Measurements from ENCODE around the gene FNDC3B.

DNA sequence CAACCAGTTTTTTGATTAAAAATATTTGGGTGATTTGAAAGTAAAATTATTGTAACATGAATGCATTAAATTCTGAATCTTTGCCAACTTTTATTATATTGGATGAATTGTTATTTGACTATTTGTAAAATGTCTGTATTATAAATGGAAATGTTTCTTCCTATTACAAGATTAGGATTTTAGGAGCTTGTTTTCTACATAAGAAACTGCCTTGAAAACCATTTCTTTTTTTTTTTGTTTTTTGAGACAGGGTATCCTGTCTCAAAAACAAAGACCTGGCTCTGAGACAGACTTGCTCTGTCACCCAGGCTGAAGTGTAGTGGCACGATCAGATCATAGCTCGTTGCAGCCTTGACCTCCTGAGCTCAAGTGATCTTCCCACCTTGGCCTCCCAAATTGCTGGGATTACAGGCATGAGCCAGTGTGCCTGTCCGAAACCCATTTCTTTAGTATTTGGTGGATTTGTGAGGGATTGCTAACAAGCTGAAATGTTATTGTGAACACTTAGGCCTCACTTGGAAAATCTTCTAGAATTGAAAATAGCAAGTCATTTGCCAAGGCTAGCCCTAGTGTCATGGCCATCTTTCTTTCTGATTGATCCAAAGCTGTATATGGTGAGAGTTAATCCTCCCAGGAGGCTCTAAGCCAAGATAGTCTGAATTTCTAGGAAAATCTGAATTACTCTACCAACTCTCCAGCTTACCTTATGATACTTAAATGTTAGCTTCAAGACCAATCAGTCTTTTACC is 100.3 kb downstream of the FNDC3B start:
- TF ChIP-seq, protein P1, sequence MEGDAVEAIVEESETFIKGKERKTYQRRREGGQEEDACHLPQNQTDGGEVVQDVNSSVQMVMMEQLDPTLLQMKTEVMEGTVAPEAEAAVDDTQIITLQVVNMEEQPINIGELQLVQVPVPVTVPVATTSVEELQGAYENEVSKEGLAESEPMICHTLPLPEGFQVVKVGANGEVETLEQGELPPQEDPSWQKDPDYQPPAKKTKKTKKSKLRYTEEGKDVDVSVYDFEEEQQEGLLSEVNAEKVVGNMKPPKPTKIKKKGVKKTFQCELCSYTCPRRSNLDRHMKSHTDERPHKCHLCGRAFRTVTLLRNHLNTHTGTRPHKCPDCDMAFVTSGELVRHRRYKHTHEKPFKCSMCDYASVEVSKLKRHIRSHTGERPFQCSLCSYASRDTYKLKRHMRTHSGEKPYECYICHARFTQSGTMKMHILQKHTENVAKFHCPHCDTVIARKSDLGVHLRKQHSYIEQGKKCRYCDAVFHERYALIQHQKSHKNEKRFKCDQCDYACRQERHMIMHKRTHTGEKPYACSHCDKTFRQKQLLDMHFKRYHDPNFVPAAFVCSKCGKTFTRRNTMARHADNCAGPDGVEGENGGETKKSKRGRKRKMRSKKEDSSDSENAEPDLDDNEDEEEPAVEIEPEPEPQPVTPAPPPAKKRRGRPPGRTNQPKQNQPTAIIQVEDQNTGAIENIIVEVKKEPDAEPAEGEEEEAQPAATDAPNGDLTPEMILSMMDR (IDR thresholded peaks at IDR 0.05; ENCODE audit: control extremely low read depth in 1 of 3, insufficient read depth in 1 of 3, low read depth in 1 of 3, low read length in 3 of 3): no peak
- no peak for TF ChIP-seq POLR2A (IDR thresholded peaks at IDR 0.05; ENCODE audit: control extremely low read depth in 1 of 2, low read depth in 2 of 2, low read length in 2 of 2)
- TF ChIP-seq EZH2 (IDR thresholded peaks at IDR 0.05; ENCODE audit: low read depth, low read length, severe bottlenecking): no peak
- TF ChIP-seq CEBPB (IDR thresholded peaks at IDR 0.05; ENCODE audit: low read depth, low read length): no peak
- no peak for TF ChIP-seq JUND (IDR thresholded peaks at IDR 0.05; ENCODE audit: low read length)
- no peak for TF ChIP-seq ATF3 (IDR thresholded peaks at IDR 0.05; ENCODE audit: insufficient read depth, low read depth, low read length)
- TF ChIP-seq POLR2AphosphoS5 (IDR thresholded peaks at IDR 0.05; ENCODE audit: low read depth, low read length): no peak
- no peak for TF ChIP-seq SP1 (IDR thresholded peaks at IDR 0.05; ENCODE audit: low read depth, low read length)
- TF ChIP-seq CREB1 (IDR thresholded peaks at IDR 0.05): no peak
- TF ChIP-seq TAF1 (IDR thresholded peaks at IDR 0.05; ENCODE audit: low read depth, low read length): no peak
- TF ChIP-seq ATF2 (IDR thresholded peaks at IDR 0.05; ENCODE audit: low read length): no peak
- TF ChIP-seq CBX5 (IDR thresholded peaks at IDR 0.05; ENCODE audit: low read depth, low read length): no peak
- no peak for TF ChIP-seq SIN3A (conservative IDR thresholded peaks at IDR 0.05 in 1 of 2, IDR thresholded peaks at IDR 0.05 in 1 of 2; ENCODE audit: low read depth in 1 of 2, low read length in 2 of 2)
- no peak for TF ChIP-seq RBBP5 (IDR thresholded peaks at IDR 0.05; ENCODE audit: borderline replicate concordance, low read depth, low read length)
